Measurements from ENCODE around the gene PERCC1. TPM values are rescaled to one million over a fixed set of nuclear protein-coding genes. Genes with fewer than 3 reads are reported as not detected.

Gene PERCC1
- total and polyA plus RNA-seq, 9 of the 15 experiments (the other 6 are each of a cell fraction or from before 2014, with no cell fraction given) = not detected

GRCh38 chr16:1436731-1437355 is 6.0 kb downstream of the PERCC1 start:
- intact Hi-C loops (cut with micrococcal nuclease) (no loop called here), in situ Hi-C loops (cut with MboI) (no loop called here)
- no peaks in the 10 kb centered on the region for H4K20me1 ChIP-seq (replicated peaks; ENCODE audit: control insufficient read depth, insufficient read depth, low read length)
- no peaks in the 10 kb centered on the region for H3K9me3 ChIP-seq (replicated peaks; ENCODE audit: control insufficient read depth, insufficient read depth, low read depth, low read length)
- H3K9ac ChIP-seq (ENCODE audit: insufficient read depth in 1 of 2, low read depth in 2 of 2, low read length in 2 of 2) = peak overlapping the region in 1 of 2 experiments; percentile 45; a peak in 2 of 4 replicates
- no peak overlapping the region for H3K4me3 ChIP-seq
- WGBS (ENCODE audit: insufficient coverage, low coverage, missing lambda C conversion rate) = 47% methylated on average over 40 of the region's 47 CpGs
- CTCF ChIA-PET (ENCODE audit: low intra/inter-chr PET ratio) = no interaction called here
- peaks cover 0 to 15% of the 10 kb centered on the region in 2 experiments; a peak in 2 of 5 replicates for H3K27me3 ChIP-seq (ENCODE audit: control insufficient read depth in 2 of 2, insufficient read depth in 2 of 2, low read length in 2 of 2)
- H3K4me1 ChIP-seq (replicated peaks in 1 of 2; ENCODE audit: control insufficient read depth in 2 of 2, insufficient read depth in 2 of 2, low read length in 2 of 2) = peaks cover 0 to 77% of the 10 kb centered on the region in 2 experiments; a peak in 3 of 5 replicates
- DNase-seq (ENCODE audit: extremely low read depth in 1 of 4, low spot score in 3 of 4) (no peak), FAIRE-seq (no peak), ATAC-seq (no peak)
- H3K36me3 ChIP-seq (ENCODE audit: control insufficient read depth, insufficient read depth, low read length) = no peaks in the 10 kb centered on the region
- no peak overlapping the region for H3K27ac ChIP-seq (ENCODE audit: extremely low read depth, low read depth, low read length)
- H2AFZ ChIP-seq (ENCODE audit: low read depth, low read length) = no peak overlapping the region
- H3K9me1 ChIP-seq (ENCODE audit: control insufficient read depth, insufficient read depth, low read length) = no peaks in the 10 kb centered on the region
- POLR2A ChIA-PET = interaction anchor here (0.6 kb wide), 1 partner anchor 73 kb away, joined by 3 read pairs; no protein-coding TSS in a partner anchor
- no peaks in the 10 kb centered on the region for H3K79me2 ChIP-seq (ENCODE audit: control insufficient read depth, insufficient read depth, low read length)
- BruUV-seq (replicated peaks) = no TSS peak
- no peak overlapping the region for H3K4me2 ChIP-seq (ENCODE audit: insufficient read depth, low read length)
- TF ChIP-seq KDM1A (IDR thresholded peaks at IDR 0.05) (no peak), SPI1 (IDR thresholded peaks at IDR 0.05; ENCODE audit: borderline replicate concordance, low read depth, low read length) (0 out of 2 replicates have a peak, but pooled peaks have one; percentile 14), RB1 (IDR thresholded peaks at IDR 0.05; ENCODE audit: low read depth) (no peak), SAFB (IDR thresholded peaks at IDR 0.05; ENCODE audit: borderline replicate concordance, low read depth, low read length) (peak; percentile 21; the same call in 1 of the 2 replicates), E2F6 (IDR thresholded peaks at IDR 0.05; ENCODE audit: borderline replicate concordance in 1 of 2, extremely low read depth in 1 of 2, insufficient read depth in 1 of 2, insufficient read length in 1 of 2, low read depth in 1 of 2, low read length in 1 of 2, poor library complexity in 1 of 2, severe bottlenecking in 1 of 2) (peak in 1 of 2 experiments; percentile 61), RBM14 (IDR thresholded peaks at IDR 0.05; ENCODE audit: borderline replicate concordance, insufficient read depth, low read depth, low read length) (no peak)
- TF ChIP-seq, protein P1, sequence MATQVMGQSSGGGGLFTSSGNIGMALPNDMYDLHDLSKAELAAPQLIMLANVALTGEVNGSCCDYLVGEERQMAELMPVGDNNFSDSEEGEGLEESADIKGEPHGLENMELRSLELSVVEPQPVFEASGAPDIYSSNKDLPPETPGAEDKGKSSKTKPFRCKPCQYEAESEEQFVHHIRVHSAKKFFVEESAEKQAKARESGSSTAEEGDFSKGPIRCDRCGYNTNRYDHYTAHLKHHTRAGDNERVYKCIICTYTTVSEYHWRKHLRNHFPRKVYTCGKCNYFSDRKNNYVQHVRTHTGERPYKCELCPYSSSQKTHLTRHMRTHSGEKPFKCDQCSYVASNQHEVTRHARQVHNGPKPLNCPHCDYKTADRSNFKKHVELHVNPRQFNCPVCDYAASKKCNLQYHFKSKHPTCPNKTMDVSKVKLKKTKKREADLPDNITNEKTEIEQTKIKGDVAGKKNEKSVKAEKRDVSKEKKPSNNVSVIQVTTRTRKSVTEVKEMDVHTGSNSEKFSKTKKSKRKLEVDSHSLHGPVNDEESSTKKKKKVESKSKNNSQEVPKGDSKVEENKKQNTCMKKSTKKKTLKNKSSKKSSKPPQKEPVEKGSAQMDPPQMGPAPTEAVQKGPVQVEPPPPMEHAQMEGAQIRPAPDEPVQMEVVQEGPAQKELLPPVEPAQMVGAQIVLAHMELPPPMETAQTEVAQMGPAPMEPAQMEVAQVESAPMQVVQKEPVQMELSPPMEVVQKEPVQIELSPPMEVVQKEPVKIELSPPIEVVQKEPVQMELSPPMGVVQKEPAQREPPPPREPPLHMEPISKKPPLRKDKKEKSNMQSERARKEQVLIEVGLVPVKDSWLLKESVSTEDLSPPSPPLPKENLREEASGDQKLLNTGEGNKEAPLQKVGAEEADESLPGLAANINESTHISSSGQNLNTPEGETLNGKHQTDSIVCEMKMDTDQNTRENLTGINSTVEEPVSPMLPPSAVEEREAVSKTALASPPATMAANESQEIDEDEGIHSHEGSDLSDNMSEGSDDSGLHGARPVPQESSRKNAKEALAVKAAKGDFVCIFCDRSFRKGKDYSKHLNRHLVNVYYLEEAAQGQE (IDR thresholded peaks at IDR 0.05; ENCODE audit: borderline replicate concordance) = no peak
- TF ChIP-seq, protein P1 (CRISPR knock-in tag; IDR thresholded peaks at IDR 0.05; ENCODE audit: low read depth) = no peak
- TF ChIP-seq, protein P2, sequence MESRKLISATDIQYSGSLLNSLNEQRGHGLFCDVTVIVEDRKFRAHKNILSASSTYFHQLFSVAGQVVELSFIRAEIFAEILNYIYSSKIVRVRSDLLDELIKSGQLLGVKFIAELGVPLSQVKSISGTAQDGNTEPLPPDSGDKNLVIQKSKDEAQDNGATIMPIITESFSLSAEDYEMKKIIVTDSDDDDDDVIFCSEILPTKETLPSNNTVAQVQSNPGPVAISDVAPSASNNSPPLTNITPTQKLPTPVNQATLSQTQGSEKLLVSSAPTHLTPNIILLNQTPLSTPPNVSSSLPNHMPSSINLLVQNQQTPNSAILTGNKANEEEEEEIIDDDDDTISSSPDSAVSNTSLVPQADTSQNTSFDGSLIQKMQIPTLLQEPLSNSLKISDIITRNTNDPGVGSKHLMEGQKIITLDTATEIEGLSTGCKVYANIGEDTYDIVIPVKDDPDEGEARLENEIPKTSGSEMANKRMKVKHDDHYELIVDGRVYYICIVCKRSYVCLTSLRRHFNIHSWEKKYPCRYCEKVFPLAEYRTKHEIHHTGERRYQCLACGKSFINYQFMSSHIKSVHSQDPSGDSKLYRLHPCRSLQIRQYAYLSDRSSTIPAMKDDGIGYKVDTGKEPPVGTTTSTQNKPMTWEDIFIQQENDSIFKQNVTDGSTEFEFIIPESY (CRISPR knock-in tag; IDR thresholded peaks at IDR 0.05) = peak; percentile 64

All from K562 (cell line).